ENCODE measurements around the gene GORASP2.
A peak's percentile ranks its signal among the peaks of the same experiment; 100 is the strongest.

GORASP2 gene

DNA sequence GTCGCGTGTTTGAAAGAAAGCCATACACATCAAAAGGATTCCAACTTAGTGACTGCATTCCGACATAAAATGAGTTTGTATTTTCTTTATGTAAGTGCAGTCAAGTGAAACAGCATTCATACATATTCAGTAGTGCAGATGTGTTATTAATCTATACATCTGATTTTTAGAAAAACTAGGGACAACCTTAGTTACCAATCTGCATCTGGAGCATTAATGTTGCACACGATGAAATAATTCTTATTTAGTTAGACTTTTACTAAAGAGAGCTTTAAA, 1.9 kb downstream of the GORASP2 start:
- TF ChIP-seq, protein P1, sequence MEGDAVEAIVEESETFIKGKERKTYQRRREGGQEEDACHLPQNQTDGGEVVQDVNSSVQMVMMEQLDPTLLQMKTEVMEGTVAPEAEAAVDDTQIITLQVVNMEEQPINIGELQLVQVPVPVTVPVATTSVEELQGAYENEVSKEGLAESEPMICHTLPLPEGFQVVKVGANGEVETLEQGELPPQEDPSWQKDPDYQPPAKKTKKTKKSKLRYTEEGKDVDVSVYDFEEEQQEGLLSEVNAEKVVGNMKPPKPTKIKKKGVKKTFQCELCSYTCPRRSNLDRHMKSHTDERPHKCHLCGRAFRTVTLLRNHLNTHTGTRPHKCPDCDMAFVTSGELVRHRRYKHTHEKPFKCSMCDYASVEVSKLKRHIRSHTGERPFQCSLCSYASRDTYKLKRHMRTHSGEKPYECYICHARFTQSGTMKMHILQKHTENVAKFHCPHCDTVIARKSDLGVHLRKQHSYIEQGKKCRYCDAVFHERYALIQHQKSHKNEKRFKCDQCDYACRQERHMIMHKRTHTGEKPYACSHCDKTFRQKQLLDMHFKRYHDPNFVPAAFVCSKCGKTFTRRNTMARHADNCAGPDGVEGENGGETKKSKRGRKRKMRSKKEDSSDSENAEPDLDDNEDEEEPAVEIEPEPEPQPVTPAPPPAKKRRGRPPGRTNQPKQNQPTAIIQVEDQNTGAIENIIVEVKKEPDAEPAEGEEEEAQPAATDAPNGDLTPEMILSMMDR (IDR thresholded peaks at IDR 0.05; ENCODE audit: low read depth, low read length) = no peak
- H3K27ac ChIP-seq = peak overlapping the region; percentile 96; the same call in 1 of the 2 replicates
- H3K27me3 ChIP-seq (ENCODE audit: insufficient read depth, low read depth, severe bottlenecking) = no peaks in the 10 kb centered on the region
- peaks cover 34% of the 10 kb centered on the region for H3K36me3 ChIP-seq
- peak overlapping the region; percentile 63 for H3K4me3 ChIP-seq (ENCODE audit: low read depth, low read length)
- no peak for DNase-seq
- no peaks in the 10 kb centered on the region for H3K9me3 ChIP-seq (ENCODE audit: severe bottlenecking)

DNA sequence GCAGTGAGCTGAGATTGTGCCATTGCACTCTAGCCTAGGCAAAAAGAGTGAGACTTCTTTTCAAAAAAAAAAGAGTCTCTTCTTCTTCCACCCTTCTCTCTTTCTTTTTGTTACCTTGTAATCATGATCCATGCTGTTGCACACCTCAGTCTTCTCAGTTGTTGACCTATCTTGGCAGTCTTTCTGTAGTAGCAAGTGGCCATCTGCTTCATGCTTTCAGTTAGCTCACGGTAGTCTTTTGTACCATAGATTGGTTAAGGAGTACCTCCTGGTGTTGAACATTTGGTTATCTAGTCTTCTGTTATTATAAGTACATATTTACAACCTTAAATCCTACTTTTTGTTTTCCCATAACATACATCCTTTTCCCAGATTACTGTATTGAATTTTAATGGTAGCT, 3.1 kb downstream of the GORASP2 start:
- H3K27ac ChIP-seq = no peak overlapping the region
- H3K27me3 ChIP-seq (ENCODE audit: insufficient read depth, low read depth, severe bottlenecking) = no peaks in the 10 kb centered on the region
- no peaks in the 10 kb centered on the region for H3K9me3 ChIP-seq (ENCODE audit: severe bottlenecking)
- no peak for DNase-seq
- no peak overlapping the region for H3K4me3 ChIP-seq (ENCODE audit: low read depth, low read length)
- TF ChIP-seq, protein P1 (IDR thresholded peaks at IDR 0.05; ENCODE audit: low read depth, low read length) = no peak
- peaks cover 44% of the 10 kb centered on the region for H3K36me3 ChIP-seq

DNA sequence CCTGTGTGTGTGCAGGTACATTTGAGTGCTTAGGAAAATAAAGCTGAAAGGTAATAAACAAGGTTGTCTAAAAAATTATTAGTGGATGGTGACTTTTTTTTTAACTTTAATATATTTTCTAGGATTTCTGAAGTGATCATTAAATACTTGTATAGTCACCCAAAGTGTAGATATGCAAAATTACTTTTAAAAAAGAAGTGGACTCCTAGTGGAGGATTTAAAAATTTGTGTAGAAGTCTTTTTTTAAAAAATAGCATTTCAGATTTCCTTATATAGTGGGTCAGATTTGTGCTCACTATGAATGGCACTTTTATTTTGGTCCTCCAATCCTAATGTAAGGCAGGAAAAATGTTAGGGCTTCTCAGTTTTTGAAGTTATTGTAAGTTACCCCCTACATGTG, 3.9 kb downstream of the GORASP2 start:
- no peak overlapping the region for H3K27ac ChIP-seq
- H3K9me3 ChIP-seq (ENCODE audit: severe bottlenecking) = no peaks in the 10 kb centered on the region
- peaks cover 48% of the 10 kb centered on the region for H3K36me3 ChIP-seq
- H3K4me3 ChIP-seq (ENCODE audit: low read depth, low read length) = no peak overlapping the region
- TF ChIP-seq, protein P1 (IDR thresholded peaks at IDR 0.05; ENCODE audit: low read depth, low read length) = no peak
- no peak for DNase-seq
- no peaks in the 10 kb centered on the region for H3K27me3 ChIP-seq (ENCODE audit: insufficient read depth, low read depth, severe bottlenecking)

DNA sequence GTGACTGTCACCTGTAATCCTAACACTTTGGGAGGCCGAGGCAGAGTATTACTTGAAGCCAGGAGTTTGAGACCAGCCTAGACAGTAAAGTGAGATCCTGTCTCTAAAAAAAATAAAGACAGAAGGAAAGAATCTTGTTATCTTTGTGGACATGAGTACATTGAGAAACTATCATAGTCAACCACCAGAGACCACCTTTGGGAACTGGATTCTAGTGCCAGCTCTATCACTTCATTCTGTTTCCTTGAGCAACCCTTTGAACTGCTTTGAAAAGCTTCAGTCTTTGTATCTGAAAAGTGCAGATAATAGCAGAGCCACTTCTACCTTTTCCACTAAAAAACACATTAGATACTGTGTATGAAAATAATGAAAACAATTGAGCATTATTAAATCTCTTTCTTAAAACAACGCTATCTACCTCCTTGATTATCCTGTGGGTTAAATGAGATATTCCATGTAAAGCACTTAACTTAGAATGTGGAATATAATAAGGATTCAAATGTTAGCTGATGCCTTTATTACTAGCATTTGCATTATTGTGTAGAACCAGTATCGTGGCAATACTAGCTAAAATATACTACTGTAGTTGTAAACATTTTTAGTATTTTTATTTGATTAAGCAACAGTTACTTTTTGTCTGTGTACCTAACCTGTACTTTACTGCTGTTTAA, 8.8 kb downstream of the GORASP2 start:
- DNase-seq = no peak
- Histone ChIP-seq H3K4me3 (ENCODE audit: low read depth, low read length) (no peak overlapping the region), H3K27me3 (ENCODE audit: insufficient read depth, low read depth, severe bottlenecking) (no peaks in the 10 kb centered on the region), H3K27ac (no peak overlapping the region), H3K9me3 (ENCODE audit: severe bottlenecking) (no peaks in the 10 kb centered on the region), H3K36me3 (peaks cover 36% of the 10 kb centered on the region)
- TF ChIP-seq, protein P1 (IDR thresholded peaks at IDR 0.05; ENCODE audit: low read depth, low read length) = no peak

DNA sequence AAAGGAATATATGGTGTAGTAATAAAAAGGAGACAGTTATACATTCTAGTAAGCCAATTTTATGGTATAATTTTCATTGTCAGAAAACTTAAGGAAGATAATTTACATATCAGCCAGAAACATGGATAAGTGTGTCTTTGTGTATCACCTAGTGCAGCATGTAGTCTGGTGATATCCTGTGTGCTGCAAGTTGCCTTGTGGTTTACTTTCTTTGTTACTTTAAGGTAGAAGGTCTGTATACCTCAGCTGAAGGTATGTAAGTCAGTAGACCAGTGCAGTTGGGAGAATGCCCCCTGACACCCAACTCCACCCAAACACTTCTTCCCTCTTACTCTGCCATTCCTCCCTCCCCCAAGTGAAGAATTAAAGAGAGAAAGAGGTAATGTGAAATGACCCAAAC, 11.0 kb downstream of the GORASP2 start:
- H3K36me3 ChIP-seq = peaks cover 32% of the 10 kb centered on the region
- TF ChIP-seq, protein P1 (IDR thresholded peaks at IDR 0.05; ENCODE audit: low read depth, low read length) = no peak
- no peak overlapping the region for H3K4me3 ChIP-seq (ENCODE audit: low read depth, low read length)
- no peak overlapping the region for H3K27ac ChIP-seq
- no peaks in the 10 kb centered on the region for H3K9me3 ChIP-seq (ENCODE audit: severe bottlenecking)
- no peak for DNase-seq
- H3K27me3 ChIP-seq (ENCODE audit: insufficient read depth, low read depth, severe bottlenecking) = no peaks in the 10 kb centered on the region

DNA sequence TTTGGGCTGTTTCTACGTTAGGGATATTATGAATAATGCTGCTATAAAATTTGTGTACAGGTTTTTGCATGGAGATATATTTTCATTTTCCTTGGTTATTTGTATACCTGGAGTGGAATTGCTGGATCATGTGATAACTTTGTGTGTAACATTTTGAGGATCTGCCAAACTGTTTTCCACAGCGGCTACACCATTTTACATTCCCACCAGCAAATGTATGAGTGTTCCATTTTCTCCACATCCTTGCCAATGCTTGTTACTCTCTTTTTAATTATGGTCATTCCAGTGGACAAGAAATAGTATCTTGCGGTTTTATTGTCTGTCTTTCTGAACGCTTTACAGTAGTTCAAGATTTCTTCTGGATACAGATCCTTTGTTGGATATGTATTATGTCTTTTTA, 13.6 kb downstream of the GORASP2 start:
- Histone ChIP-seq H3K27me3 (ENCODE audit: insufficient read depth, low read depth, severe bottlenecking) (no peaks in the 10 kb centered on the region), H3K27ac (no peak overlapping the region), H3K9me3 (ENCODE audit: severe bottlenecking) (no peaks in the 10 kb centered on the region), H3K4me3 (ENCODE audit: low read depth, low read length) (no peak overlapping the region), H3K36me3 (peaks cover 10% of the 10 kb centered on the region)
- TF ChIP-seq, protein P1 (IDR thresholded peaks at IDR 0.05; ENCODE audit: low read depth, low read length) = no peak
- DNase-seq = no peak
